ENCODE results near the gene KCNJ16.

Gene KCNJ16

GRCh38 chr17:70070305-70071027 lies 4.6 kb upstream of the KCNJ16 start:
- no peak for DNase-seq

GRCh38 chr17:70071127-70071526 lies 3.9 kb upstream of the KCNJ16 start:
- no peak for DNase-seq

- no peak for DNase-seq
Observed at GRCh38 chr17:70071620-70072019, 3.4 kb upstream of the KCNJ16 start.

- DNase-seq = no peak
Observed at GRCh38 chr17:70072546-70073309, 2.3 kb upstream of the KCNJ16 start.

- DNase-seq = no peak
Observed at GRCh38 chr17:70073310-70073709, 1.7 kb upstream of the KCNJ16 start.

GRCh38 chr17:70073799-70074198 lies 1.2 kb upstream of the KCNJ16 start:
- DNase-seq = no peak

GRCh38 chr17:70074236-70074830 lies 692 bp upstream of the KCNJ16 start:
- DNase-seq = no peak

- DNase-seq = no peak
Observed at GRCh38 chr17:70076189-70076588, 1.2 kb downstream of the KCNJ16 start.

- DNase-seq = no peak
Observed at GRCh38 chr17:70076831-70077230, 1.8 kb downstream of the KCNJ16 start.

- DNase-seq = no peak
Observed at GRCh38 chr17:70078549-70078948, 3.5 kb downstream of the KCNJ16 start.

GRCh38 chr17:70078994-70079531 lies 4.0 kb downstream of the KCNJ16 start:
- no peak for DNase-seq

GRCh38 chr17:70080541-70081347 lies 5.7 kb downstream of the KCNJ16 start:
- no peak for DNase-seq

GRCh38 chr17:70081885-70082284 lies 6.9 kb downstream of the KCNJ16 start:
- DNase-seq = no peak

- DNase-seq = no peak
Observed at GRCh38 chr17:70084476-70084875, 9.5 kb downstream of the KCNJ16 start.

GRCh38 chr17:70086516-70086915 lies 11.5 kb downstream of the KCNJ16 start:
- DNase-seq = no peak

GRCh38 chr17:70089513-70090148 lies 14.6 kb downstream of the KCNJ16 start:
- DNase-seq = no peak

- DNase-seq = no peak
Observed at GRCh38 chr17:70091005-70091568, 16.1 kb downstream of the KCNJ16 start.

GRCh38 chr17:70091696-70092095 lies 16.7 kb downstream of the KCNJ16 start:
- DNase-seq = no peak

GRCh38 chr17:70093163-70093562 lies 18.1 kb downstream of the KCNJ16 start:
- DNase-seq = no peak

- DNase-seq = no peak
Observed at GRCh38 chr17:70095455-70095854, 20.4 kb downstream of the KCNJ16 start.

- DNase-seq = no peak
Observed at GRCh38 chr17:70096861-70097260, 21.8 kb downstream of the KCNJ16 start.

- no peak for DNase-seq
Observed at GRCh38 chr17:70098030-70098429, 23.0 kb downstream of the KCNJ16 start.

Data from activated T-cell treated with anti-CD3 and anti-CD28 coated beads, Interleukin-2, amount 50 U/mL, for 1 hour (primary cell).